CD4-positive, alpha-beta T cell treated with Interleukin-15 for 1 hour (primary cell): ENCODE measurements around the gene NPS.

Experiments
- DNase-seq: peaks from one replicate; pipeline ENCODE4 v3.0.0-alpha.2; 2020

The NPS gene

GRCh38 chr10:127549009-127549408 lies at the start of gene NPS:
Gene NPS, plus strand, starts transcription at chr10:127549309. Its CDS starts 60 bp downstream, at chr10:127549369.
- DNase-seq: no peak

GRCh38 chr10:127500127-127500526 lies 49.0 kb upstream of the NPS start:
- DNase-seq: no peak

- DNase-seq: no peak
Observed at GRCh38 chr10:127506094-127506493, 43.0 kb upstream of the NPS start.

- DNase-seq: no peak
Observed at GRCh38 chr10:127522298-127522697, 26.8 kb upstream of the NPS start.

- no peak for DNase-seq
Observed at GRCh38 chr10:127523476-127523875, 25.6 kb upstream of the NPS start.

- no peak for DNase-seq
Observed at GRCh38 chr10:127524229-127524628, 24.9 kb upstream of the NPS start.

GRCh38 chr10:127524908-127525665 lies 24.0 kb upstream of the NPS start:
- no peak for DNase-seq

GRCh38 chr10:127525686-127526085 lies 23.4 kb upstream of the NPS start:
- DNase-seq: no peak

- no peak for DNase-seq
Observed at GRCh38 chr10:127526161-127526560, 22.9 kb upstream of the NPS start.

GRCh38 chr10:127527320-127527719 lies 21.8 kb upstream of the NPS start:
- DNase-seq: no peak

GRCh38 chr10:127527891-127528290 lies 21.2 kb upstream of the NPS start:
- no peak for DNase-seq

GRCh38 chr10:127532193-127532592 lies 16.9 kb upstream of the NPS start:
- no peak for DNase-seq

GRCh38 chr10:127532659-127533058 lies 16.4 kb upstream of the NPS start:
- no peak for DNase-seq

- DNase-seq: no peak
Observed at GRCh38 chr10:127534074-127534473, 15.0 kb upstream of the NPS start.

- no peak for DNase-seq
Observed at GRCh38 chr10:127534496-127534895, 14.6 kb upstream of the NPS start.

- no peak for DNase-seq
Observed at GRCh38 chr10:127535802-127536515, 13.2 kb upstream of the NPS start.

GRCh38 chr10:127536972-127537760 lies 11.9 kb upstream of the NPS start:
- DNase-seq: no peak

GRCh38 chr10:127537924-127538323 lies 11.2 kb upstream of the NPS start:
- no peak for DNase-seq

GRCh38 chr10:127548022-127548421 lies 1.1 kb upstream of the NPS start:
- no peak for DNase-seq

GRCh38 chr10:127550861-127551260 lies 1.8 kb downstream of the NPS start:
- no peak for DNase-seq

GRCh38 chr10:127552446-127552845 lies 3.3 kb downstream of the NPS start:
- no peak for DNase-seq

- no peak for DNase-seq
Observed at GRCh38 chr10:127553417-127553816, 4.3 kb downstream of the NPS start.

- DNase-seq: no peak
Observed at GRCh38 chr10:127556916-127557315, 7.8 kb downstream of the NPS start.

- no peak for DNase-seq
Observed at GRCh38 chr10:127561647-127562046, 12.5 kb downstream of the NPS start.
